ENCODE data around the gene ALDH8A1.
"Not testable (repeated sequence)": the region's sequence is repeated elsewhere in the genome, so short reads cannot be mapped to it uniquely, and the experiment has no call there.

ALDH8A1 gene

GRCh38 chr6:134908906-134909516, 40.9 kb downstream of the ALDH8A1 start:
- DNase-seq = peak; percentile 98

- DNase-seq = not testable (repeated sequence)
These were observed 45.2 kb downstream of the ALDH8A1 start for GRCh38 chr6:134904731-134905130.

- no peak for DNase-seq
These were observed 46.5 kb downstream of the ALDH8A1 start for GRCh38 chr6:134903448-134903847.

GRCh38 chr6:134902936-134903335, 47.0 kb downstream of the ALDH8A1 start:
- no peak for DNase-seq

- no peak for DNase-seq
These were observed 47.6 kb downstream of the ALDH8A1 start for GRCh38 chr6:134902074-134902861.

- DNase-seq = no peak
These were observed 51.3 kb downstream of the ALDH8A1 start for GRCh38 chr6:134898575-134898974.

- DNase-seq = not testable (repeated sequence)
These were observed 51.7 kb downstream of the ALDH8A1 start for GRCh38 chr6:134898166-134898565.

GRCh38 chr6:134896910-134897309, 53.0 kb downstream of the ALDH8A1 start:
- DNase-seq = no peak

GRCh38 chr6:134894800-134895199, 55.1 kb downstream of the ALDH8A1 start:
- no peak for DNase-seq

- DNase-seq = no peak
These were observed 57.5 kb downstream of the ALDH8A1 start for GRCh38 chr6:134892362-134892761.

GRCh38 chr6:134891633-134892032, 58.3 kb downstream of the ALDH8A1 start:
- DNase-seq = no peak

GRCh38 chr6:134888316-134888715, 61.6 kb downstream of the ALDH8A1 start:
- DNase-seq = no peak

GRCh38 chr6:134884752-134885151, 65.1 kb downstream of the ALDH8A1 start:
- DNase-seq = no peak

GRCh38 chr6:134883314-134883713, 66.6 kb downstream of the ALDH8A1 start:
- DNase-seq = no peak

GRCh38 chr6:134882426-134883038, 67.4 kb downstream of the ALDH8A1 start:
- DNase-seq = peak; percentile 50

GRCh38 chr6:134880487-134881190, 69.3 kb downstream of the ALDH8A1 start:
- peak; percentile 23 for DNase-seq

- DNase-seq = no peak
These were observed 71.8 kb downstream of the ALDH8A1 start for GRCh38 chr6:134878136-134878535.

GRCh38 chr6:134875367-134875766, 74.5 kb downstream of the ALDH8A1 start:
- DNase-seq = no peak

GRCh38 chr6:134873500-134874388, 76.2 kb downstream of the ALDH8A1 start:
- no peak for DNase-seq

GRCh38 chr6:134870677-134871498, 79.0 kb downstream of the ALDH8A1 start:
- DNase-seq = peak; percentile 66

GRCh38 chr6:134868812-134869211, 81.1 kb downstream of the ALDH8A1 start:
- DNase-seq = no peak
